Lower leg skin (tissue), 4 donors: ENCODE data around the gene HDGFL2. TPM values are rescaled to one million over a fixed set of nuclear protein-coding genes. Genes with fewer than 3 reads are reported as not detected.

Experiments used
- DNase-seq, 2 donors: peaks; one replicate each; pipeline ENCODE4 v3.0.0-alpha.2; 2019; ENCODE audit warnings: low spot score in 2 of 2
- H3K4me3 ChIP-seq: fragments of 200-600 bp; sonication (generic); 2 replicates; pipeline ENCODE4 v1.5.1; 2017; ENCODE audit warnings: mild to moderate bottlenecking, low read depth; ENCODE audit not compliant: poor library complexity, severe bottlenecking
- CTCF ChIP-seq, 3 donors: fragments of 450-650 bp; IDR thresholded peaks; one replicate each; pipeline ENCODE4 v1.5.1; 2016; ENCODE audit warnings: antibody characterized with exemption in 3 of 3, mild to moderate bottlenecking in 3 of 3, moderate library complexity in 2 of 3
- POLR2A ChIP-seq, 2 donors: fragments of 450-650 bp; IDR thresholded peaks; one replicate each; pipeline ENCODE4 v1.6.1; 2016 to 2017; ENCODE audit warnings: antibody characterized with exemption in 2 of 2, mild to moderate bottlenecking in 1 of 2, moderate library complexity in 1 of 2
- WGBS, 2 donors: methylation state at CpG; one replicate each; pipeline ENCODE4 v1.1.5; 2018; 5-methylcytosine and 5-hydroxymethylcytosine counted together
- intact Hi-C: fragments of 100-400 bp; cut with DNase I; formaldehyde crosslinking; loops from one replicate; pipeline ENCODE4 v1.15.0; 2023; ENCODE audit warnings: low total_unique reads
- total RNA-seq, 4 donors: library from RNA; depleted of rRNA; stranded (reverse); fragments of >200 nt; gene quantifications; one replicate each; pipeline ENCODE4 v1.1.0, GENCODE V29; 2016

The HDGFL2 gene
- total RNA-seq, 4 donors from 2014 or later, result 20.9 to 36.4 (median 30.1) TPM

GRCh38 chr19:4505570-4506448, 33.7 kb downstream of the HDGFL2 start:
- no peak for TF ChIP-seq POLR2A (IDR thresholded peaks at IDR 0.05)
- no peak for TF ChIP-seq CTCF (IDR thresholded peaks at IDR 0.05)
- no peak for DNase-seq
- intact Hi-C loops, result no loop called here
- no peak overlapping the region for H3K4me3 ChIP-seq
- WGBS, 2 donors, result 92% methylated on average over 34 of the region's 34 CpGs

GRCh38 chr19:4506449-4507149, 34.5 kb downstream of the HDGFL2 start:
- no peak for DNase-seq
- TF ChIP-seq POLR2A (IDR thresholded peaks at IDR 0.05), result no peak
- TF ChIP-seq CTCF (IDR thresholded peaks at IDR 0.05), result no peak
- WGBS, 2 donors, result 78 to 85% methylated on average over 17 of the region's 17 CpGs
- intact Hi-C loops, result no loop called here
- no peak overlapping the region for H3K4me3 ChIP-seq

GRCh38 chr19:4507150-4507452, 35.0 kb downstream of the HDGFL2 start:
- TF ChIP-seq CTCF (IDR thresholded peaks at IDR 0.05), result no peak
- TF ChIP-seq POLR2A (IDR thresholded peaks at IDR 0.05), result no peak
- DNase-seq, result no peak
- intact Hi-C loops, result no loop called here
- no peak overlapping the region for H3K4me3 ChIP-seq
- WGBS, 2 donors, result 85 to 86% methylated on average over 8 to 12 of the region's 12 CpGs

- intact Hi-C loops, result no loop called here
- TF ChIP-seq CTCF (IDR thresholded peaks at IDR 0.05) (no peak), POLR2A (IDR thresholded peaks at IDR 0.05) (no peak)
- no peak overlapping the region for H3K4me3 ChIP-seq
- 74 to 80% methylated on average over 17 of the region's 17 CpGs for WGBS, 2 donors
- DNase-seq, result no peak
These were observed 35.7 kb downstream of the HDGFL2 start for GRCh38 chr19:4507804-4508203.

GRCh38 chr19:4508698-4509097, 36.6 kb downstream of the HDGFL2 start:
- TF ChIP-seq CTCF (IDR thresholded peaks at IDR 0.05), result no peak
- DNase-seq, result no peak
- WGBS, 2 donors, result 70 to 86% methylated on average over 13 to 15 of the region's 21 CpGs
- intact Hi-C loops, result no loop called here
- no peak overlapping the region for H3K4me3 ChIP-seq
